ENCODE measurements around the gene A3GALT2.

Gene A3GALT2

DNA sequence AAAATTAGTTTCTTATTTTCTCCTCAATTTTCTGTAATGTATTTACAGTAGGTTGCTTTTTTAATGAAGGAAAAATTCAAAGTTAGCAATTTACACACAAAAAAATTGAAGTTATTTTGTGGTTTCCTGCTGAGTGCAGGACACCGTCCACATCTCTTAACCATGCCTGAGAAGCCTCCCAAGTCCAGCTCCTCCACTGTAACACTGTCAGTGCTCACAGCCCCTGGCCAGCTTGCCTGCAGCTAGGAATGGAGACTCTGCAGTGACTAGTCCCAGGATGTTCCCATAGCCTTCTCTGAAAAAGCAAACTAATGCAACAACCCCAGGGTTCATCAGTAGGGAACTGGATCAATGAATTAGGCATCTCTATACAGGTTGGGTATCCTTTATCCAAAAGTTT is 3.5 kb downstream of the A3GALT2 start:
- H3K4me1 ChIP-seq (ENCODE audit: low read depth, poor library complexity, severe bottlenecking): no peaks in the 10 kb centered on the region
- no peak overlapping the region for H3K4me2 ChIP-seq
- no peaks in the 10 kb centered on the region for H4K20me1 ChIP-seq (ENCODE audit: insufficient read depth)
- H3K36me3 ChIP-seq (ENCODE audit: insufficient read depth): no peaks in the 10 kb centered on the region
- TF ChIP-seq, protein P1, sequence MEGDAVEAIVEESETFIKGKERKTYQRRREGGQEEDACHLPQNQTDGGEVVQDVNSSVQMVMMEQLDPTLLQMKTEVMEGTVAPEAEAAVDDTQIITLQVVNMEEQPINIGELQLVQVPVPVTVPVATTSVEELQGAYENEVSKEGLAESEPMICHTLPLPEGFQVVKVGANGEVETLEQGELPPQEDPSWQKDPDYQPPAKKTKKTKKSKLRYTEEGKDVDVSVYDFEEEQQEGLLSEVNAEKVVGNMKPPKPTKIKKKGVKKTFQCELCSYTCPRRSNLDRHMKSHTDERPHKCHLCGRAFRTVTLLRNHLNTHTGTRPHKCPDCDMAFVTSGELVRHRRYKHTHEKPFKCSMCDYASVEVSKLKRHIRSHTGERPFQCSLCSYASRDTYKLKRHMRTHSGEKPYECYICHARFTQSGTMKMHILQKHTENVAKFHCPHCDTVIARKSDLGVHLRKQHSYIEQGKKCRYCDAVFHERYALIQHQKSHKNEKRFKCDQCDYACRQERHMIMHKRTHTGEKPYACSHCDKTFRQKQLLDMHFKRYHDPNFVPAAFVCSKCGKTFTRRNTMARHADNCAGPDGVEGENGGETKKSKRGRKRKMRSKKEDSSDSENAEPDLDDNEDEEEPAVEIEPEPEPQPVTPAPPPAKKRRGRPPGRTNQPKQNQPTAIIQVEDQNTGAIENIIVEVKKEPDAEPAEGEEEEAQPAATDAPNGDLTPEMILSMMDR (conservative IDR thresholded peaks at IDR 0.05; ENCODE audit: low read depth, low read length): no peak
- H3K79me2 ChIP-seq (ENCODE audit: insufficient read depth, low read depth): no peaks in the 10 kb centered on the region
- H3K4me3 ChIP-seq (IDR thresholded peaks at IDR 0.05; ENCODE audit: insufficient read depth, low read depth, low read length): no peak overlapping the region
- H3K27me3 ChIP-seq (ENCODE audit: insufficient read depth, low read depth): no peaks in the 10 kb centered on the region
- H2AFZ ChIP-seq (ENCODE audit: low read depth): no peak overlapping the region
- H3K27ac ChIP-seq: no peak overlapping the region
- no peak overlapping the region for H3K9ac ChIP-seq

DNA sequence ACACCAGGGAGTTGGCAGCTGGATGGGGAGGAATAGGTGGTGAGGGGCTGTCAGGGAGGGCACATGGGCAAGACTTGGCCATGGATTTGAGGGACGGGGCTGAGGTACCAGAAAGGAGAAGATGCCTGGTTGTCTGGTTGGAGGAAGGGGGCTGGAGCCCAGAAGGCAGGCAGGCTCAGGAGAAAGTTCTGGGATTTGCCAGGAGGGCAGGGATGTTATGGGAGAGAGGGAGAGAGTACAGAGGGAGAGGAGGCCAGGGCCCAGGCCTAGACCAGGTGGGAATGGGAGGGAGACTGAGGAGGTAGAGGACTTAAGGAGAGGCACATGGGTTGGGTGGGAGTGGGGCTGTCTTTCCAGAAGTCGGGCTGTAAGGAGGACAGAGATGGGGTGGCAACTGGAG is 4.3 kb downstream of the A3GALT2 start:
- no peaks in the 10 kb centered on the region for H4K20me1 ChIP-seq (ENCODE audit: insufficient read depth)
- H3K4me2 ChIP-seq: no peak overlapping the region
- TF ChIP-seq, protein P1 (conservative IDR thresholded peaks at IDR 0.05; ENCODE audit: low read depth, low read length): no peak
- H3K27me3 ChIP-seq (ENCODE audit: insufficient read depth, low read depth): no peaks in the 10 kb centered on the region
- H3K9ac ChIP-seq: no peak overlapping the region
- H3K4me3 ChIP-seq (IDR thresholded peaks at IDR 0.05; ENCODE audit: insufficient read depth, low read depth, low read length): no peak overlapping the region
- no peaks in the 10 kb centered on the region for H3K36me3 ChIP-seq (ENCODE audit: insufficient read depth)
- no peak overlapping the region for H2AFZ ChIP-seq (ENCODE audit: low read depth)
- H3K4me1 ChIP-seq (ENCODE audit: low read depth, poor library complexity, severe bottlenecking): no peaks in the 10 kb centered on the region
- no peak overlapping the region for H3K27ac ChIP-seq
- H3K79me2 ChIP-seq (ENCODE audit: insufficient read depth, low read depth): no peaks in the 10 kb centered on the region

DNA sequence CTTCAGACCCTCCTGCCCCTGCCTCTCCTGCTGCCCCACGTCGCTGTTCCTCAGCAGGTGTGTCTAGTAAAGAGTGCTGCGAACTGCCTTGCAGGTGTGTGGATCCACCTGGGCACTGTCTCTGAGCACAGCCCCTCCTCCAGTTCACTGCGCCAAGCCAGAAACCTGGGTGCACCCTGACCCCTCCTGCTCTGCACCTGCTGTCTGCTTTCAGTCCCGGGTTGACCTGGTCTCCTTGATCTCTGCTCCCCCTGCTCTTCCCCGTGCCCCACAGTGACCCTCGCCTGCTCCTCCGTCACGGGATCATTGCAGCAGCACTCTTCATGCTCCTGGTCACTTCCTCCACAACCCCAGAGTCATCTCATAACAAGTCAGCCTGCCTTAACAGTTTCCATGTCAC is 6.5 kb downstream of the A3GALT2 start:
- TF ChIP-seq, protein P1 (conservative IDR thresholded peaks at IDR 0.05; ENCODE audit: low read depth, low read length): no peak
- Histone ChIP-seq H3K4me3 (IDR thresholded peaks at IDR 0.05; ENCODE audit: insufficient read depth, low read depth, low read length) (no peak overlapping the region), H3K9ac (no peak overlapping the region), H3K4me2 (no peak overlapping the region), H3K79me2 (ENCODE audit: insufficient read depth, low read depth) (no peaks in the 10 kb centered on the region), H3K27me3 (ENCODE audit: insufficient read depth, low read depth) (no peaks in the 10 kb centered on the region), H4K20me1 (ENCODE audit: insufficient read depth) (no peaks in the 10 kb centered on the region), H2AFZ (ENCODE audit: low read depth) (no peak overlapping the region), H3K4me1 (ENCODE audit: low read depth, poor library complexity, severe bottlenecking) (no peaks in the 10 kb centered on the region), H3K36me3 (ENCODE audit: insufficient read depth) (no peaks in the 10 kb centered on the region), H3K27ac (no peak overlapping the region)

DNA sequence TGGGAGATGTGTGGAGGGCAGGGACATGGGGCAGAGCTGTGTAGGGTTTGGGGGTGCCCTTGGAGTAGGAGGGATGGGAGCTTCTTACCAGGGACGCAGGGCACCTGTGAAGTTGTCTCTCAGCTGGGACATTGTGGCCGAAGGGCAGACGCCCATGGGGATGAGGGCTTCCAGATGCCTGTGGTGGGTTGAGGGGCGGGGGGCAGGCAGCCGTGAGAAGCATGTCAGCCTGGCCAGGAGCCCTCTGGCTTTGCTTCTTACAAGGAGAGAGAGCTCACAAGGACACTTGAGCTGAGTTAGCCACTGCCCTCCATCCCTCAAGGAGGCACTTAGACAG is 8.5 kb downstream of the A3GALT2 start:
- Histone ChIP-seq H3K9ac (no peak overlapping the region), H2AFZ (ENCODE audit: low read depth) (no peak overlapping the region), H3K4me1 (ENCODE audit: low read depth, poor library complexity, severe bottlenecking) (no peaks in the 10 kb centered on the region), H3K27ac (no peak overlapping the region), H3K27me3 (ENCODE audit: insufficient read depth, low read depth) (no peaks in the 10 kb centered on the region), H3K36me3 (ENCODE audit: insufficient read depth) (no peaks in the 10 kb centered on the region), H3K4me3 (IDR thresholded peaks at IDR 0.05; ENCODE audit: insufficient read depth, low read depth, low read length) (no peak overlapping the region), H3K79me2 (ENCODE audit: insufficient read depth, low read depth) (no peaks in the 10 kb centered on the region), H4K20me1 (ENCODE audit: insufficient read depth) (no peaks in the 10 kb centered on the region), H3K4me2 (no peak overlapping the region)
- TF ChIP-seq, protein P1 (conservative IDR thresholded peaks at IDR 0.05; ENCODE audit: low read depth, low read length): no peak

Data from KMS-11 (cell line).